SK-N-SH treated with all-trans-retinoic acid at 6 μM for 48 hours (cell line): ENCODE data around the gene CYP4F22.

Experiments
- ATAC-seq: fragments of 200-7000 bp; cut with Tn5 transposase; 3 replicates; pipeline ENCODE4 v1.9.1; 2020; ENCODE audit warnings: mild to moderate bottlenecking, moderate library complexity
- ARNTL ChIP-seq: fragments of 450-650 bp; formaldehyde crosslinking; IDR thresholded peaks from 2 replicates; pipeline ENCODE4 v1.5.0; 2020; ENCODE audit warnings: low read depth, mild to moderate bottlenecking, moderate library complexity, borderline replicate concordance
- BACH2 ChIP-seq: fragments of 250-450 bp; sonication (Bioruptor Pico); IDR thresholded peaks from 2 replicates; pipeline ENCODE4 v1.9.0; 2021; ENCODE audit warnings: mild to moderate bottlenecking, borderline replicate concordance
- CSDC2 ChIP-seq: fragments of 250-450 bp; sonication (Bioruptor Pico); IDR thresholded peaks from 2 replicates; pipeline ENCODE4 v1.5.0; 2020; ENCODE audit warnings: mild to moderate bottlenecking, moderate library complexity
- CSRNP3 ChIP-seq: fragments of 250-450 bp; sonication (Bioruptor Pico); IDR thresholded peaks from 2 replicates; pipeline ENCODE4 v1.5.1; 2021; ENCODE audit warnings: mild to moderate bottlenecking, moderate library complexity
- ESRRG ChIP-seq: fragments of 250-450 bp; sonication (Bioruptor Pico); IDR thresholded peaks from 2 replicates; pipeline ENCODE4 v1.6.1; 2021; ENCODE audit warnings: mild to moderate bottlenecking
- ISL1 ChIP-seq: fragments of 250-450 bp; sonication (Bioruptor Pico); IDR thresholded peaks from 2 replicates; pipeline ENCODE4 v2.1.2; 2022; ENCODE audit warnings: mild to moderate bottlenecking, moderate library complexity
- OSR1 ChIP-seq: fragments of 250-450 bp; sonication (Bioruptor Pico); IDR thresholded peaks from 2 replicates; pipeline ENCODE4 v1.8.0; 2022; ENCODE audit warnings: moderate library complexity, mild to moderate bottlenecking, inconsistent platforms
- RARB ChIP-seq: fragments of 250-450 bp; sonication (Bioruptor Pico); IDR thresholded peaks from 2 replicates; pipeline ENCODE4 v1.8.0; 2021; ENCODE audit warnings: mild to moderate bottlenecking, moderate library complexity
- SNAI2 ChIP-seq: fragments of 250-450 bp; sonication (Bioruptor Pico); IDR thresholded peaks from 2 replicates; pipeline ENCODE4 v1.5.0; 2020; ENCODE audit warnings: mild to moderate bottlenecking, moderate library complexity
- TCF4 ChIP-seq: fragments of 250-450 bp; sonication (Bioruptor Pico); IDR thresholded peaks from 2 replicates; pipeline ENCODE4 v1.8.0; 2021; ENCODE audit warnings: mild to moderate bottlenecking, moderate library complexity, borderline replicate concordance
- TOX ChIP-seq: fragments of 250-450 bp; sonication (Bioruptor Pico); IDR thresholded peaks from 2 replicates; pipeline ENCODE4 v1.8.0; 2021; ENCODE audit warnings: mild to moderate bottlenecking, moderate library complexity, borderline replicate concordance
- TSHZ2 ChIP-seq: fragments of 250-450 bp; sonication (Bioruptor Pico); IDR thresholded peaks from 2 replicates; pipeline ENCODE4 v1.5.0; 2020; ENCODE audit warnings: mild to moderate bottlenecking, moderate library complexity
- ZC3H10 ChIP-seq: fragments of 250-450 bp; sonication (Bioruptor Pico); IDR thresholded peaks from 2 replicates; pipeline ENCODE4 v1.5.1; 2021; ENCODE audit warnings: mild to moderate bottlenecking, moderate library complexity
- ZFP3 ChIP-seq: fragments of 250-450 bp; sonication (Bioruptor Pico); IDR thresholded peaks from 2 replicates; pipeline ENCODE4 v1.5.0; 2020; ENCODE audit warnings: mild to moderate bottlenecking, moderate library complexity
- ZFP30 ChIP-seq: fragments of 450-650 bp; formaldehyde crosslinking; IDR thresholded peaks from 2 replicates; pipeline ENCODE4 v1.5.0; 2022; ENCODE audit warnings: mild to moderate bottlenecking, moderate library complexity
- ZNF565 ChIP-seq: fragments of 450-650 bp; formaldehyde crosslinking; conservative IDR thresholded peaks from 2 replicates; pipeline ENCODE4 v1.5.0; 2020; ENCODE audit warnings: low read depth, mild to moderate bottlenecking, moderate library complexity
- ZNF70 ChIP-seq: fragments of 450-650 bp; formaldehyde crosslinking; IDR thresholded peaks from 2 replicates; pipeline ENCODE4 v1.5.0; 2020; ENCODE audit warnings: mild to moderate bottlenecking, moderate library complexity
- ZNF8 ChIP-seq: fragments of 450-650 bp; formaldehyde crosslinking; IDR thresholded peaks from 2 replicates; pipeline ENCODE4 v1.5.0; 2020; ENCODE audit warnings: mild to moderate bottlenecking, moderate library complexity
- TF ChIP-seq, protein P1 (sequence below): fragments of 250-450 bp; sonication (Bioruptor Pico); IDR thresholded peaks from 2 replicates; pipeline ENCODE4 v1.8.0; 2020; ENCODE audit warnings: mild to moderate bottlenecking, moderate library complexity, borderline replicate concordance
- TF ChIP-seq, protein P2 (sequence below): fragments of 250-450 bp; sonication (Bioruptor Pico); IDR thresholded peaks from 2 replicates; pipeline ENCODE4 v1.5.1; 2020; ENCODE audit warnings: low read depth, mild to moderate bottlenecking, moderate library complexity

Gene CYP4F22

GRCh38 chr19:15563931-15564330, 55.6 kb downstream of the CYP4F22 start (continued):
- TF ChIP-seq, protein P1, sequence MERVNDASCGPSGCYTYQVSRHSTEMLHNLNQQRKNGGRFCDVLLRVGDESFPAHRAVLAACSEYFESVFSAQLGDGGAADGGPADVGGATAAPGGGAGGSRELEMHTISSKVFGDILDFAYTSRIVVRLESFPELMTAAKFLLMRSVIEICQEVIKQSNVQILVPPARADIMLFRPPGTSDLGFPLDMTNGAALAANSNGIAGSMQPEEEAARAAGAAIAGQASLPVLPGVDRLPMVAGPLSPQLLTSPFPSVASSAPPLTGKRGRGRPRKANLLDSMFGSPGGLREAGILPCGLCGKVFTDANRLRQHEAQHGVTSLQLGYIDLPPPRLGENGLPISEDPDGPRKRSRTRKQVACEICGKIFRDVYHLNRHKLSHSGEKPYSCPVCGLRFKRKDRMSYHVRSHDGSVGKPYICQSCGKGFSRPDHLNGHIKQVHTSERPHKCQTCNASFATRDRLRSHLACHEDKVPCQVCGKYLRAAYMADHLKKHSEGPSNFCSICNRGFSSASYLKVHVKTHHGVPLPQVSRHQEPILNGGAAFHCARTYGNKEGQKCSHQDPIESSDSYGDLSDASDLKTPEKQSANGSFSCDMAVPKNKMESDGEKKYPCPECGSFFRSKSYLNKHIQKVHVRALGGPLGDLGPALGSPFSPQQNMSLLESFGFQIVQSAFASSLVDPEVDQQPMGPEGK (CRISPR knock-in tag), result no peak
- TF ChIP-seq ZC3H10 (CRISPR knock-in tag) (no peak), CSDC2 (no peak), ARNTL (CRISPR knock-in tag) (no peak), OSR1 (no peak)

DNA sequence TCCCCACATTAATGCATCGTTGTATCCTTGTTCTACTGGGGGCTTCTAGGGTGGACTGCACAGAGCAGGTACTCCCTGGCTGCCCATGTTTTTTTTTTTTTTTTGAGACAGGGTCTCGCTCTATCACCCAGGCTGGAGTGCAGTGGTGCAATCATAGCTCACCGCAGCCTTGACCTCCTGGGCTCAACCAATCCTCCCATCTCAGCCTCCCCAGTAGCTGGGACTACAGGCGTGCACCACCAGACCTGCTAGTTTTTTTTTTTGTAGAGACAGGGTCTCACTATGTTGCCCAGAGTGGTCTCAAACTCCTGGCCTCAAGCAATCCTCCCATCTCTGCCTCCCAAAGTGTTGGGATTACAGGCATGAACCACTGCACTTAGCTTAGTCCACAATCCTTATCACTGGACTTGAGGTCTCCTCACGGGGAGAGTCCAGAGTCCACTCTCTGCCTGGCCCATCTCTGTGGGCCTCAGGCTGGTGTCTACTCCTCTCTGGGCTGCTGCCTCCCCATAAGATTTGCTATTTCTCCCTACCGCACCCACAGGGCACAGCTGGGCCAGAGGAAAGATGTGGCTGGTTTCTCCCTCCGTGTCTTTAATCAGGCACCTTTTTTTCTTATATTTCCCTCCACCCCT, 56.3 kb downstream of the CYP4F22 start:
- TF ChIP-seq CSDC2 (no peak), TOX (no peak), RARB (CRISPR knock-in tag) (no peak), BACH2 (CRISPR knock-in tag) (no peak), ZFP30 (CRISPR knock-in tag) (no peak), ISL1 (CRISPR knock-in tag) (no peak), ZNF70 (CRISPR knock-in tag) (no peak)
- TF ChIP-seq, protein P2, sequence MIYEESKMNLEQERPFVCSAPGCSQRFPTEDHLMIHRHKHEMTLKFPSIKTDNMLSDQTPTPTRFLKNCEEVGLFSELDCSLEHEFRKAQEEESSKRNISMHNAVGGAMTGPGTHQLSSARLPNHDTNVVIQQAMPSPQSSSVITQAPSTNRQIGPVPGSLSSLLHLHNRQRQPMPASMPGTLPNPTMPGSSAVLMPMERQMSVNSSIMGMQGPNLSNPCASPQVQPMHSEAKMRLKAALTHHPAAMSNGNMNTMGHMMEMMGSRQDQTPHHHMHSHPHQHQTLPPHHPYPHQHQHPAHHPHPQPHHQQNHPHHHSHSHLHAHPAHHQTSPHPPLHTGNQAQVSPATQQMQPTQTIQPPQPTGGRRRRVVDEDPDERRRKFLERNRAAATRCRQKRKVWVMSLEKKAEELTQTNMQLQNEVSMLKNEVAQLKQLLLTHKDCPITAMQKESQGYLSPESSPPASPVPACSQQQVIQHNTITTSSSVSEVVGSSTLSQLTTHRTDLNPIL (CRISPR knock-in tag), result no peak
- no peak for ATAC-seq

GRCh38 chr19:15570420-15570819, 62.1 kb downstream of the CYP4F22 start:
- no peak for ATAC-seq
- no peak for TF ChIP-seq OSR1
- no peak for TF ChIP-seq CSDC2

DNA sequence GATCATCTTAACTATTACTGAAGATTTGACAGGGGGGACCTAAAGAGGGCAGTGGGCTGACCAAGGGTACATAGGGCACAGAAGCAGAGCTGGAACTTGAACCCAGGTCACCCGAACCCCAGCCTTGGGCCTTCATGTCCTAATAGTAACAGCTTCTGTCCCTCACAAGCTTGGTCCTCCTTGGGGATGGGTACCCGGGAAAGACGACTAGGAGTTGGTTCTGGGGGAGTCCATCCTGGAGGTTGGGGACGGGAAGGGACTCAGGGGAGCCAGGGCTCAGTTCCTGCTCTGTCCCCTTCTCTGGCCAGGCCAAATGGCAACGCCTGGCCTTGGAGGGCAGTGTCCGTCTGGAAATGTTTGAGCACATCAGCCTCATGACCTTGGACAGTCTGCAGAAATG, 67.1 kb downstream of the CYP4F22 start:
- TF ChIP-seq ZNF565 (CRISPR knock-in tag), result no peak
- TF ChIP-seq BACH2 (CRISPR knock-in tag), result no peak
- TF ChIP-seq ZFP3, result no peak
- TF ChIP-seq SNAI2 (CRISPR knock-in tag), result no peak
- TF ChIP-seq ZNF8 (CRISPR knock-in tag), result no peak
- TF ChIP-seq TSHZ2 (CRISPR knock-in tag), result no peak
- TF ChIP-seq TCF4 (CRISPR knock-in tag), result no peak
- TF ChIP-seq CSRNP3, result no peak
- no peak for TF ChIP-seq ESRRG (CRISPR knock-in tag)
- TF ChIP-seq, protein P1 (CRISPR knock-in tag), result no peak
- ATAC-seq, result no peak
